Measurements from ENCODE around the gene EML3. TPM values are rescaled to one million over a fixed set of nuclear protein-coding genes. Genes with fewer than 3 reads are reported as not detected.

Gene EML3
- total RNA-seq, 1 donor from 2014 or later: 4.0 TPM

GRCh38 chr11:62611705-62612365 lies 740 bp downstream of the EML3 start:
- H3K27ac Mint-ChIP-seq: peak overlapping the region; percentile 91
- no peaks in the 10 kb centered on the region for H3K36me3 ChIP-seq
- H3K4me3 Mint-ChIP-seq: peak overlapping the region; percentile 94
- H3F3A ChIP-seq (ENCODE audit: low read depth): peaks cover 20% of the 10 kb centered on the region
- H3K9me3 Mint-ChIP-seq: no peaks in the 10 kb centered on the region
- H3K36me3 Mint-ChIP-seq: peaks cover 7% of the 10 kb centered on the region
- TF ChIP-seq EZH2phosphoT487 (IDR thresholded peaks at IDR 0.05): no peak
- TF ChIP-seq, protein P1, sequence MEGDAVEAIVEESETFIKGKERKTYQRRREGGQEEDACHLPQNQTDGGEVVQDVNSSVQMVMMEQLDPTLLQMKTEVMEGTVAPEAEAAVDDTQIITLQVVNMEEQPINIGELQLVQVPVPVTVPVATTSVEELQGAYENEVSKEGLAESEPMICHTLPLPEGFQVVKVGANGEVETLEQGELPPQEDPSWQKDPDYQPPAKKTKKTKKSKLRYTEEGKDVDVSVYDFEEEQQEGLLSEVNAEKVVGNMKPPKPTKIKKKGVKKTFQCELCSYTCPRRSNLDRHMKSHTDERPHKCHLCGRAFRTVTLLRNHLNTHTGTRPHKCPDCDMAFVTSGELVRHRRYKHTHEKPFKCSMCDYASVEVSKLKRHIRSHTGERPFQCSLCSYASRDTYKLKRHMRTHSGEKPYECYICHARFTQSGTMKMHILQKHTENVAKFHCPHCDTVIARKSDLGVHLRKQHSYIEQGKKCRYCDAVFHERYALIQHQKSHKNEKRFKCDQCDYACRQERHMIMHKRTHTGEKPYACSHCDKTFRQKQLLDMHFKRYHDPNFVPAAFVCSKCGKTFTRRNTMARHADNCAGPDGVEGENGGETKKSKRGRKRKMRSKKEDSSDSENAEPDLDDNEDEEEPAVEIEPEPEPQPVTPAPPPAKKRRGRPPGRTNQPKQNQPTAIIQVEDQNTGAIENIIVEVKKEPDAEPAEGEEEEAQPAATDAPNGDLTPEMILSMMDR (IDR thresholded peaks at IDR 0.05): no peak
- TF ChIP-seq EZH2 (IDR thresholded peaks at IDR 0.05): no peak
- peaks cover 7% of the 10 kb centered on the region for H3K4me1 ChIP-seq
- H3K27me3 ChIP-seq: peaks cover 13% of the 10 kb centered on the region
- peak overlapping the region; percentile 94 for H3K4me3 ChIP-seq
- peaks cover 29% of the 10 kb centered on the region for H3K4me1 Mint-ChIP-seq
- no peaks in the 10 kb centered on the region for H3K79me2 ChIP-seq (ENCODE audit: low read depth)
- no peaks in the 10 kb centered on the region for H4K20me1 ChIP-seq (ENCODE audit: low read depth)
- H3K27me3 Mint-ChIP-seq (ENCODE audit: insufficient read depth, low read depth): peaks cover 4% of the 10 kb centered on the region
- H3K27ac ChIP-seq: no peak overlapping the region
- no peaks in the 10 kb centered on the region for H3K9me3 ChIP-seq (ENCODE audit: low read depth)
- H3K9ac ChIP-seq: peak overlapping the region; percentile 52
- DNase-seq (ENCODE audit: low spot score): peak; percentile 60
- H3K4me2 ChIP-seq: peak overlapping the region; percentile 81
- H2AFZ ChIP-seq (replicated peaks): peak overlapping the region; percentile 82

GRCh38 chr11:62610814-62611704 lies 1.5 kb downstream of the EML3 start:
- no peak overlapping the region for H3K9ac ChIP-seq
- H3K27ac ChIP-seq: no peak overlapping the region
- Mint-ChIP-seq H3K27me3 (ENCODE audit: insufficient read depth, low read depth) (peaks cover 4% of the 10 kb centered on the region), H3K36me3 (peaks cover 7% of the 10 kb centered on the region), H3K4me3 (peak overlapping the region; percentile 94), H3K4me1 (peaks cover 32% of the 10 kb centered on the region), H3K9me3 (no peaks in the 10 kb centered on the region), H3K27ac (peak overlapping the region; percentile 91)
- H3K27me3 ChIP-seq: peaks cover 13% of the 10 kb centered on the region
- H3K36me3 ChIP-seq: no peaks in the 10 kb centered on the region
- peak overlapping the region; percentile 82 for H2AFZ ChIP-seq (replicated peaks)
- peaks cover 7% of the 10 kb centered on the region for H3K4me1 ChIP-seq
- TF ChIP-seq EZH2phosphoT487 (IDR thresholded peaks at IDR 0.05): no peak
- TF ChIP-seq EZH2 (IDR thresholded peaks at IDR 0.05): no peak
- TF ChIP-seq, protein P1 (IDR thresholded peaks at IDR 0.05): no peak
- peaks cover 20% of the 10 kb centered on the region for H3F3A ChIP-seq (ENCODE audit: low read depth)
- no peak for DNase-seq (ENCODE audit: low spot score)
- no peaks in the 10 kb centered on the region for H3K79me2 ChIP-seq (ENCODE audit: low read depth)
- H4K20me1 ChIP-seq (ENCODE audit: low read depth): no peaks in the 10 kb centered on the region
- no peaks in the 10 kb centered on the region for H3K9me3 ChIP-seq (ENCODE audit: low read depth)
- H3K4me2 ChIP-seq: peak overlapping the region; percentile 81
- peak overlapping the region; percentile 94 for H3K4me3 ChIP-seq

DNA sequence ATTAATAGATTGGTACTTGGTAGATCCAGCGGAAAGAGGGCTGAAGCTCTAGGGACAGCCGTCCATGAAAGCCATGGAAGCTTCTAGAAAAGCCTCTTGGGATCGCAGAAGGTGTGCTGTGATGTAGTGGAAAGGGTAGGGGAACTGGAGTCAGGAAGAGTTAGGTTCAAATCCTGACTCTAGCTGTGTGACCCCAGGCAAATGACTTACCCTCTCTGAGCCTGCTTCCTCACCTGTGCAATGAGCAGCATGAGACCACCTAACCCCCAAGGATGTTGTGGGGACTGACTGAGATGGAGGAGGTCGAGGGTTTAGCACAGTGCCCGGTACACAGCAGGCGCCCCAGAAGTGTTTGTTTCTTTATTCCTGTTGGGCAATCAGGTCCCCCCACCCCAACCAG lies 2.2 kb downstream of the EML3 start:
- H3K9me3 ChIP-seq (ENCODE audit: low read depth): no peaks in the 10 kb centered on the region
- H3K4me3 ChIP-seq: no peak overlapping the region
- Mint-ChIP-seq H3K27ac (no peak overlapping the region), H3K9me3 (no peaks in the 10 kb centered on the region), H3K4me1 (peaks cover 33% of the 10 kb centered on the region), H3K4me3 (peak overlapping the region; percentile 94), H3K27me3 (ENCODE audit: insufficient read depth, low read depth) (peaks cover 4% of the 10 kb centered on the region), H3K36me3 (peaks cover 7% of the 10 kb centered on the region)
- no peak for DNase-seq (ENCODE audit: low spot score)
- H3K36me3 ChIP-seq: no peaks in the 10 kb centered on the region
- H3K4me2 ChIP-seq: no peak overlapping the region
- H3K9ac ChIP-seq: no peak overlapping the region
- peaks cover 13% of the 10 kb centered on the region for H3K27me3 ChIP-seq
- no peak for TF ChIP-seq EZH2 (IDR thresholded peaks at IDR 0.05)
- TF ChIP-seq EZH2phosphoT487 (IDR thresholded peaks at IDR 0.05): no peak
- H3K79me2 ChIP-seq (ENCODE audit: low read depth): no peaks in the 10 kb centered on the region
- no peak overlapping the region for H3K27ac ChIP-seq
- peaks cover 20% of the 10 kb centered on the region for H3F3A ChIP-seq (ENCODE audit: low read depth)
- H4K20me1 ChIP-seq (ENCODE audit: low read depth): no peaks in the 10 kb centered on the region
- no peak overlapping the region for H2AFZ ChIP-seq (replicated peaks)
- H3K4me1 ChIP-seq: peaks cover 8% of the 10 kb centered on the region
